Naive thymus-derived CD8-positive, alpha-beta T cell (primary cell): ENCODE results near the gene KANTR. TPM values are rescaled to one million over a fixed set of nuclear protein-coding genes. Genes with fewer than 3 reads are reported as not detected.

Source experiments
- ATAC-seq, 2 donors: fragments of 150-1000 bp; cut with Tn5 transposase in 1 of 2; sonication (Bioruptor Pico), chemical (Tn5 transposase) in 1 of 2; 1 replicate in 1 of 2; 2 replicates in 1 of 2; pipeline ENCODE4 v1.10.0; 2021; ENCODE audit warnings: mild to moderate bottlenecking in 2 of 2, moderate library complexity in 2 of 2
- POLR2A ChIA-PET: fragments of 350-600 bp; sonication (Branson Sonifier 250); formaldehyde crosslinking; loops from one replicate; lab custom pipeline; 2021; ENCODE audit warnings: antibody characterized with exemption; lab: Charles Lee
- DNase-seq, 10 donors: peaks; one replicate each; pipeline versions ENCODE4 v3.0.0 to v3.0.0-alpha.2; 2020 to 2022
- H3K27ac Mint-ChIP-seq, 10 donors: one replicate each; pipeline ENCODE4 v1.8.0; 2020 to 2022; ENCODE audit warnings: mild to moderate bottlenecking in 10 of 10, mixed read lengths in 10 of 10, moderate library complexity in 4 of 10, inconsistent platforms in 1 of 10
- H3K27me3 Mint-ChIP-seq, 5 donors: one replicate each; pipeline ENCODE4 v1.8.0; 2021 to 2022; ENCODE audit warnings: mixed read lengths in 5 of 5
- H3K36me3 Mint-ChIP-seq, 3 donors: one replicate each; pipeline ENCODE4 v1.8.0; 2020 to 2022; ENCODE audit warnings: mixed read lengths in 3 of 3, mild to moderate bottlenecking in 2 of 3, inconsistent platforms in 1 of 3
- H3K4me1 Mint-ChIP-seq, 4 donors: one replicate each; pipeline ENCODE4 v1.8.0; 2021 to 2022; ENCODE audit warnings: mixed read lengths in 4 of 4
- H3K4me3 Mint-ChIP-seq, 10 donors: one replicate each; pipeline ENCODE4 v1.8.0; 2020 to 2022; ENCODE audit warnings: mild to moderate bottlenecking in 10 of 10, mixed read lengths in 10 of 10, moderate library complexity in 6 of 10, inconsistent platforms in 1 of 10
- H3K9me3 Mint-ChIP-seq, 9 donors: one replicate each; pipeline ENCODE4 v1.8.0; 2020 to 2022; ENCODE audit warnings: mixed read lengths in 9 of 9, mild to moderate bottlenecking in 3 of 9, inconsistent platforms in 1 of 9, moderate library complexity in 1 of 9
- polyA plus RNA-seq, 3 donors: library from polyadenylated mRNA; unstranded; fragments of 300-500 nt; fragmentation: Illumina TruSeq; gene quantifications; one replicate each; pipeline ENCODE4 v1.2.3, GENCODE V29; 2021
- total RNA-seq, 8 experiments: library from RNA in 2 of 8; stranded (reverse) in 2 of 8; gene quantifications; one replicate each; pipeline ENCODE4 v1.2.3 and lab custom pipeline; 2021 to 2026

KANTR gene
- total RNA-seq (10 to 100 TPM; 19.7 to 20.7 TPM), polyA plus RNA-seq (1 to 10 TPM; 1.4 to 4.9 (median 1.6) TPM), total RNA-seq (lab: John Stamatoyannopoulos, UW) (3.7 to 25.3 (median 13.4) reads per million in 6 experiments)

GRCh38 chrX:53093748-53094581 is at the start of gene KANTR:
KANTR (plus strand) TSS chrX:53094142; CDS start chrX:53124273, 30,131 bp downstream.
- ATAC-seq (peak; percentile 81 to 82), DNase-seq (peak; percentile 56 to 91 (median 83))
- POLR2A ChIA-PET, result interaction anchor here (0.5 to 1.7 kb wide), 6 partner anchors 10 to 261 kb away, joined by 3 to 9 read pairs (median 3); partner anchors contain the start of gene TSPYL2
- Mint-ChIP-seq H3K4me3 (peak within 1 kb of the TSS; percentile 84 to 93 (median 89)), H3K4me1 (peaks cover 10 to 23% (median 21%) of the 10 kb centered on the region in 4 donors), H3K27me3 (no peaks in the 10 kb centered on the region), H3K9me3 (no peaks in the 10 kb centered on the region), H3K36me3 (peaks cover 0 to 4% (median 0%) of the 10 kb centered on the region in 3 donors), H3K27ac (peak within 1 kb of the TSS; percentile 28 to 96 (median 92))

GRCh38 chrX:53044995-53045394 is 48.9 kb upstream of the KANTR start:
- POLR2A ChIA-PET, result no interaction called here
- Mint-ChIP-seq H3K27ac (no peak overlapping the region), H3K9me3 (no peaks in the 10 kb centered on the region), H3K4me3 (no peak overlapping the region), H3K36me3 (no peaks in the 10 kb centered on the region), H3K27me3 (peaks cover 0 to 3% (median 0%) of the 10 kb centered on the region in 5 donors), H3K4me1 (peaks cover 2 to 11% (median 4%) of the 10 kb centered on the region in 4 donors)
- DNase-seq, result no peak
- ATAC-seq, result no peak

- peaks cover 0 to 3% (median 0%) of the 10 kb centered on the region in 5 donors for H3K27me3 Mint-ChIP-seq
- POLR2A ChIA-PET, result no interaction called here
- H3K9me3 Mint-ChIP-seq, result no peaks in the 10 kb centered on the region
- peak overlapping the region in 1 of 10 donors; percentile 58 for H3K27ac Mint-ChIP-seq
- DNase-seq, result no peak
- H3K36me3 Mint-ChIP-seq, result no peaks in the 10 kb centered on the region
- H3K4me1 Mint-ChIP-seq, result peaks cover 2 to 11% (median 4%) of the 10 kb centered on the region in 4 donors
- peak overlapping the region in 1 of 10 donors; percentile 20 for H3K4me3 Mint-ChIP-seq
- ATAC-seq, result no peak
Measured at GRCh38 chrX:53047228-53047627, 46.7 kb upstream of the KANTR start.

GRCh38 chrX:53048169-53049126 is 45.5 kb upstream of the KANTR start, which contains the start of gene GPR173:
GPR173 (plus strand) TSS chrX:53048789; CDS start chrX:53076622, 27,833 bp downstream.
- Mint-ChIP-seq H3K27me3 (peaks cover 0 to 3% (median 0%) of the 10 kb centered on the region in 5 donors), H3K36me3 (no peaks in the 10 kb centered on the region), H3K27ac (peak within 1 kb of the TSS in 6 of 10 donors; percentile 12 to 72 (median 56)), H3K4me3 (peak within 1 kb of the TSS; percentile 43 to 72 (median 66)), H3K9me3 (no peaks in the 10 kb centered on the region), H3K4me1 (peaks cover 2 to 11% (median 4%) of the 10 kb centered on the region in 4 donors)
- POLR2A ChIA-PET, result no interaction called here
- DNase-seq (no peak), ATAC-seq (peak in 1 of 2 donors; percentile 30)

- Mint-ChIP-seq H3K9me3 (no peaks in the 10 kb centered on the region), H3K27ac (peak overlapping the region in 2 of 10 donors; percentile 25 to 71), H3K36me3 (no peaks in the 10 kb centered on the region), H3K4me3 (peak overlapping the region in 8 of 10 donors; percentile 20 to 71 (median 58)), H3K4me1 (peaks cover 2 to 11% (median 6%) of the 10 kb centered on the region in 4 donors), H3K27me3 (peaks cover 0 to 3% (median 0%) of the 10 kb centered on the region in 5 donors)
- no peak for ATAC-seq
- no peak for DNase-seq
- POLR2A ChIA-PET, result no interaction called here
Measured at GRCh38 chrX:53049127-53049517, 44.8 kb upstream of the KANTR start.

GRCh38 chrX:53050841-53051240 is 43.1 kb upstream of the KANTR start:
- Mint-ChIP-seq H3K4me1 (peaks cover 2 to 11% (median 6%) of the 10 kb centered on the region in 4 donors), H3K27ac (no peak overlapping the region), H3K4me3 (no peak overlapping the region), H3K27me3 (peaks cover 0 to 3% (median 0%) of the 10 kb centered on the region in 5 donors), H3K9me3 (no peaks in the 10 kb centered on the region), H3K36me3 (no peaks in the 10 kb centered on the region)
- POLR2A ChIA-PET, result no interaction called here
- DNase-seq (no peak), ATAC-seq (no peak)

GRCh38 chrX:53055244-53055849 is 38.6 kb upstream of the KANTR start:
- H3K27ac Mint-ChIP-seq, result no peak overlapping the region
- ATAC-seq (no peak), DNase-seq (no peak)
- H3K4me3 Mint-ChIP-seq, result no peak overlapping the region
- no peaks in the 10 kb centered on the region for H3K9me3 Mint-ChIP-seq
- POLR2A ChIA-PET, result no interaction called here
- H3K4me1 Mint-ChIP-seq, result peaks cover 0 to 3% (median 0%) of the 10 kb centered on the region in 4 donors
- no peaks in the 10 kb centered on the region for H3K36me3 Mint-ChIP-seq
- no peaks in the 10 kb centered on the region for H3K27me3 Mint-ChIP-seq

GRCh38 chrX:53056292-53056691 is 37.6 kb upstream of the KANTR start:
- POLR2A ChIA-PET, result no interaction called here
- no peaks in the 10 kb centered on the region for H3K36me3 Mint-ChIP-seq
- H3K9me3 Mint-ChIP-seq, result no peaks in the 10 kb centered on the region
- no peak for ATAC-seq
- H3K4me1 Mint-ChIP-seq, result peaks cover 0 to 3% (median 0%) of the 10 kb centered on the region in 4 donors
- no peaks in the 10 kb centered on the region for H3K27me3 Mint-ChIP-seq
- H3K4me3 Mint-ChIP-seq, result no peak overlapping the region
- no peak overlapping the region for H3K27ac Mint-ChIP-seq
- no peak for DNase-seq

- Mint-ChIP-seq H3K4me1 (no peaks in the 10 kb centered on the region), H3K9me3 (no peaks in the 10 kb centered on the region)
- no peak for DNase-seq
Measured at GRCh38 chrX:53065104-53065503, 28.8 kb upstream of the KANTR start.

GRCh38 chrX:53071064-53071463 is 22.9 kb upstream of the KANTR start:
- H3K4me3 Mint-ChIP-seq, result peak overlapping the region in 1 of 10 donors; percentile 88

More at GRCh38 chrX:53065104-53065503, 28.8 kb upstream of the KANTR start:
- no peak for ATAC-seq
- H3K36me3 Mint-ChIP-seq, result no peaks in the 10 kb centered on the region
- H3K4me3 Mint-ChIP-seq, result no peak overlapping the region
- no peak overlapping the region for H3K27ac Mint-ChIP-seq
- POLR2A ChIA-PET, result no interaction called here
- H3K27me3 Mint-ChIP-seq, result no peaks in the 10 kb centered on the region

GRCh38 chrX:53071604-53072417 is 22.1 kb upstream of the KANTR start:
- no peaks in the 10 kb centered on the region for H3K27me3 Mint-ChIP-seq
- POLR2A ChIA-PET, result interaction anchor here (0.6 to 3.6 kb wide), 6 partner anchors 11 to 350 kb away, joined by 3 to 49 read pairs (median 4); partner anchors contain the start of gene TSPYL2
- peak; percentile 35 to 86 (median 73) for DNase-seq
- peak; percentile 87 to 91 for ATAC-seq
- no peaks in the 10 kb centered on the region for H3K9me3 Mint-ChIP-seq
- no peaks in the 10 kb centered on the region for H3K36me3 Mint-ChIP-seq
- peak overlapping the region; percentile 85 to 94 (median 88) for H3K4me3 Mint-ChIP-seq
- peaks cover 6 to 21% (median 14%) of the 10 kb centered on the region in 4 donors for H3K4me1 Mint-ChIP-seq
- peak overlapping the region; percentile 80 to 98 (median 94) for H3K27ac Mint-ChIP-seq

More at GRCh38 chrX:53071064-53071463, 22.9 kb upstream of the KANTR start:
- ATAC-seq (no peak), DNase-seq (no peak)
- H3K9me3 Mint-ChIP-seq, result no peaks in the 10 kb centered on the region
- H3K27ac Mint-ChIP-seq, result peak overlapping the region in 1 of 10 donors; percentile 98
- POLR2A ChIA-PET, result interaction anchor here (1.8 to 3.6 kb wide), 2 partner anchors 12 to 18 kb away, joined by 13 to 49 read pairs; partner anchors contain the start of gene TSPYL2
- no peaks in the 10 kb centered on the region for H3K27me3 Mint-ChIP-seq
- peaks cover 6 to 21% (median 14%) of the 10 kb centered on the region in 4 donors for H3K4me1 Mint-ChIP-seq
- no peaks in the 10 kb centered on the region for H3K36me3 Mint-ChIP-seq
